Right lobe of liver (tissue), 4 donors: Measurements from ENCODE around the gene PALM3.

Experiments used
- POLR2A ChIP-seq: fragments of 450-650 bp; IDR thresholded peaks from one replicate; pipeline ENCODE4 v1.6.1; 2017; ENCODE audit warnings: antibody characterized with exemption, mild to moderate bottlenecking
- TF ChIP-seq, protein P1 (sequence below), 4 donors: fragments of 200-600 bp in 3 of 4; fragments of 450-650 bp in 1 of 4; IDR thresholded peaks; one replicate each; pipeline versions ENCODE4 v1.5.1 to v1.8.0; 2016 to 2022; ENCODE audit warnings: antibody characterized with exemption in 4 of 4, mild to moderate bottlenecking in 2 of 4
- donor health status: DM: no; HTN: no; CAD: no.
- donor health status: DM: no; HTN: no; CAD: no.
- donor health status: DM: no; HTN: yes; CAD: no.

DNA sequence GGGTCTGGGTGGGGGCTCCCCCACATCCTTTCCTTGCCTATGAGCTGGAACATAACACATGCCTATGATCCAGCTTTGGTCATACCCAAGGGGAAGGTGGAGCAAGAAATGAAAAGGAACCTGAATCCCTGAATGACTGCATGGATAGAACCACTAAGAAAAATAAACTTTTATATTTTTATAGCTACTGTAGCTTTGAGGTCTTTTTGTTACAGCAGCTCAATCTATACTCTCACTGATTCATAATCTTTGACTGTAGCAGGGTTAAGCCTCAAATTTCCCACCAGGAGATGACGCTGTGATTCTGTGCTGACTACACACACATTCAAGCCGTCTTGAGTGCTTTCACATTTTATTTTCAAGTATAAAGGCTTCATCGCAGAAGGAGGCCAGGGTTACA, 8.8 kb downstream of the PALM3 start:
- no peak for TF ChIP-seq POLR2A
- TF ChIP-seq, protein P1, sequence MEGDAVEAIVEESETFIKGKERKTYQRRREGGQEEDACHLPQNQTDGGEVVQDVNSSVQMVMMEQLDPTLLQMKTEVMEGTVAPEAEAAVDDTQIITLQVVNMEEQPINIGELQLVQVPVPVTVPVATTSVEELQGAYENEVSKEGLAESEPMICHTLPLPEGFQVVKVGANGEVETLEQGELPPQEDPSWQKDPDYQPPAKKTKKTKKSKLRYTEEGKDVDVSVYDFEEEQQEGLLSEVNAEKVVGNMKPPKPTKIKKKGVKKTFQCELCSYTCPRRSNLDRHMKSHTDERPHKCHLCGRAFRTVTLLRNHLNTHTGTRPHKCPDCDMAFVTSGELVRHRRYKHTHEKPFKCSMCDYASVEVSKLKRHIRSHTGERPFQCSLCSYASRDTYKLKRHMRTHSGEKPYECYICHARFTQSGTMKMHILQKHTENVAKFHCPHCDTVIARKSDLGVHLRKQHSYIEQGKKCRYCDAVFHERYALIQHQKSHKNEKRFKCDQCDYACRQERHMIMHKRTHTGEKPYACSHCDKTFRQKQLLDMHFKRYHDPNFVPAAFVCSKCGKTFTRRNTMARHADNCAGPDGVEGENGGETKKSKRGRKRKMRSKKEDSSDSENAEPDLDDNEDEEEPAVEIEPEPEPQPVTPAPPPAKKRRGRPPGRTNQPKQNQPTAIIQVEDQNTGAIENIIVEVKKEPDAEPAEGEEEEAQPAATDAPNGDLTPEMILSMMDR (IDR thresholded peaks at IDR 0.05): no peak
